Measurements from ENCODE around the gene RBM39. TPM values are rescaled to one million over a fixed set of nuclear protein-coding genes. Genes with fewer than 3 reads are reported as not detected.

Gene RBM39
- total and polyA plus RNA-seq, 2 experiments from 2014 or later = 259 to 413 TPM

DNA sequence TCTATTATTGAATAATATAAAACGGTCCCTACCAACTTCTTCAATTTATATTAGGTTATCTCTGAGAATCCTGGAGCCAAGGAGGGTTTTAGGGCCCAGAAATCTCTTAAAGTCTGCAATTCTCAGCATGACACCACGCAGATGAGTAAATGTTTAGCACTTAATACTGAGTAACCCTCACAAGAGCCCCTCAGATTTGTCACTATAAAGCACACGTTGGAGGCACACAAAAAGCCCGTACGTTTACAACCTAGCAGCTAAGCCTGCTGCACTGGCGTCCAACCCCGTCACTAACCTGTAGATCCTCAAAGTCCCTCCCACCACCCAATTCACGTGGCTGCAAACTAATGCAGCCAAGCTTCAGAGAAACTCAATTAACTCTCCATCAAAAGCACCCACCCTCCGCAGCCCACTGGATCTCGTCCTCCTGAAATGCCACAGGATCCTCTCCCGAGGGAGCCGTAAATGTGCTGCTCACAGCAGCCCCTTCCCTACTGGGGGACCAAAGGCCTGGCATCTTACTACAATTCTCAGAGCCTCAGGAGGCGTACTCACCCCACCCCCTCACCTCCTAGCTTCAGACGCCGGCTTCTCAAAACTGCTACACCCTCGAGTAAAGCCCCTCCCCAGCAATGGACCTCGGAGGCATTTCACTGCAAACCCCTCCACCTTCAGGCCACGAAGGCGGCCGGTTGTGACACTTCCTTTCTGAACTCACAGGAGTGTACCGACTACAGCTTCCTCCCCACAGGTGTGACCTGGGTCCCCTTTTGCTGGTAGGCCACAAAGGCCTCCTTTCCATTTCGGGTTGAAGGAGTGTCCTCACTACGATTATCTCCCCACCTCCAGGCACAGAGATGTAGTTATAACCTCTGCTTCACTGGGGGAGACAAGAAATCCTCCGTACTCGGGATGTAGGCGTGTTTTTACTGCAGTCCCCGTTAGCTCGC, 78.3 kb downstream of the RBM39 start:
- peaks cover 59% of the 10 kb centered on the region for H3K79me2 ChIP-seq (replicated peaks; ENCODE audit: insufficient read depth)
- peaks cover 48% of the 10 kb centered on the region for H4K20me1 ChIP-seq (replicated peaks; ENCODE audit: insufficient read depth)
- ATAC-seq (peak; percentile 59), DNase-seq (ENCODE audit: low spot score) (peak; percentile 75)
- H3K4me3 Mint-ChIP-seq = peak overlapping the region; percentile 98
- TF ChIP-seq JUNB (IDR thresholded peaks at IDR 0.05; ENCODE audit: unreplicated experiment) (no peak), STAT1 (IDR thresholded peaks at IDR 0.05; ENCODE audit: unreplicated experiment) (no peak), EZH2 (IDR thresholded peaks at IDR 0.05; ENCODE audit: low read depth, unreplicated experiment) (no peak), POLR2AphosphoS5 (IDR thresholded peaks at IDR 0.05; ENCODE audit: low read depth) (no peak; the same call in 1 of the 2 replicates), ZNF114 (CRISPR knock-in tag; IDR thresholded peaks at IDR 0.05) (no peak), EZH2phosphoT487 (IDR thresholded peaks at IDR 0.05; ENCODE audit: unreplicated experiment) (no peak), ZNF331 (CRISPR knock-in tag; IDR thresholded peaks at IDR 0.05; ENCODE audit: low read depth) (no peak)
- TF ChIP-seq, protein P1, sequence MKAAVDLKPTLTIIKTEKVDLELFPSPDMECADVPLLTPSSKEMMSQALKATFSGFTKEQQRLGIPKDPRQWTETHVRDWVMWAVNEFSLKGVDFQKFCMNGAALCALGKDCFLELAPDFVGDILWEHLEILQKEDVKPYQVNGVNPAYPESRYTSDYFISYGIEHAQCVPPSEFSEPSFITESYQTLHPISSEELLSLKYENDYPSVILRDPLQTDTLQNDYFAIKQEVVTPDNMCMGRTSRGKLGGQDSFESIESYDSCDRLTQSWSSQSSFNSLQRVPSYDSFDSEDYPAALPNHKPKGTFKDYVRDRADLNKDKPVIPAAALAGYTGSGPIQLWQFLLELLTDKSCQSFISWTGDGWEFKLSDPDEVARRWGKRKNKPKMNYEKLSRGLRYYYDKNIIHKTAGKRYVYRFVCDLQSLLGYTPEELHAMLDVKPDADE (IDR thresholded peaks at IDR 0.05) = no peak
- TF ChIP-seq, protein P2, sequence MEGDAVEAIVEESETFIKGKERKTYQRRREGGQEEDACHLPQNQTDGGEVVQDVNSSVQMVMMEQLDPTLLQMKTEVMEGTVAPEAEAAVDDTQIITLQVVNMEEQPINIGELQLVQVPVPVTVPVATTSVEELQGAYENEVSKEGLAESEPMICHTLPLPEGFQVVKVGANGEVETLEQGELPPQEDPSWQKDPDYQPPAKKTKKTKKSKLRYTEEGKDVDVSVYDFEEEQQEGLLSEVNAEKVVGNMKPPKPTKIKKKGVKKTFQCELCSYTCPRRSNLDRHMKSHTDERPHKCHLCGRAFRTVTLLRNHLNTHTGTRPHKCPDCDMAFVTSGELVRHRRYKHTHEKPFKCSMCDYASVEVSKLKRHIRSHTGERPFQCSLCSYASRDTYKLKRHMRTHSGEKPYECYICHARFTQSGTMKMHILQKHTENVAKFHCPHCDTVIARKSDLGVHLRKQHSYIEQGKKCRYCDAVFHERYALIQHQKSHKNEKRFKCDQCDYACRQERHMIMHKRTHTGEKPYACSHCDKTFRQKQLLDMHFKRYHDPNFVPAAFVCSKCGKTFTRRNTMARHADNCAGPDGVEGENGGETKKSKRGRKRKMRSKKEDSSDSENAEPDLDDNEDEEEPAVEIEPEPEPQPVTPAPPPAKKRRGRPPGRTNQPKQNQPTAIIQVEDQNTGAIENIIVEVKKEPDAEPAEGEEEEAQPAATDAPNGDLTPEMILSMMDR (conservative IDR thresholded peaks at IDR 0.05; ENCODE audit: low read depth in 2 of 2) = no peak
- TF ChIP-seq, protein P3, sequence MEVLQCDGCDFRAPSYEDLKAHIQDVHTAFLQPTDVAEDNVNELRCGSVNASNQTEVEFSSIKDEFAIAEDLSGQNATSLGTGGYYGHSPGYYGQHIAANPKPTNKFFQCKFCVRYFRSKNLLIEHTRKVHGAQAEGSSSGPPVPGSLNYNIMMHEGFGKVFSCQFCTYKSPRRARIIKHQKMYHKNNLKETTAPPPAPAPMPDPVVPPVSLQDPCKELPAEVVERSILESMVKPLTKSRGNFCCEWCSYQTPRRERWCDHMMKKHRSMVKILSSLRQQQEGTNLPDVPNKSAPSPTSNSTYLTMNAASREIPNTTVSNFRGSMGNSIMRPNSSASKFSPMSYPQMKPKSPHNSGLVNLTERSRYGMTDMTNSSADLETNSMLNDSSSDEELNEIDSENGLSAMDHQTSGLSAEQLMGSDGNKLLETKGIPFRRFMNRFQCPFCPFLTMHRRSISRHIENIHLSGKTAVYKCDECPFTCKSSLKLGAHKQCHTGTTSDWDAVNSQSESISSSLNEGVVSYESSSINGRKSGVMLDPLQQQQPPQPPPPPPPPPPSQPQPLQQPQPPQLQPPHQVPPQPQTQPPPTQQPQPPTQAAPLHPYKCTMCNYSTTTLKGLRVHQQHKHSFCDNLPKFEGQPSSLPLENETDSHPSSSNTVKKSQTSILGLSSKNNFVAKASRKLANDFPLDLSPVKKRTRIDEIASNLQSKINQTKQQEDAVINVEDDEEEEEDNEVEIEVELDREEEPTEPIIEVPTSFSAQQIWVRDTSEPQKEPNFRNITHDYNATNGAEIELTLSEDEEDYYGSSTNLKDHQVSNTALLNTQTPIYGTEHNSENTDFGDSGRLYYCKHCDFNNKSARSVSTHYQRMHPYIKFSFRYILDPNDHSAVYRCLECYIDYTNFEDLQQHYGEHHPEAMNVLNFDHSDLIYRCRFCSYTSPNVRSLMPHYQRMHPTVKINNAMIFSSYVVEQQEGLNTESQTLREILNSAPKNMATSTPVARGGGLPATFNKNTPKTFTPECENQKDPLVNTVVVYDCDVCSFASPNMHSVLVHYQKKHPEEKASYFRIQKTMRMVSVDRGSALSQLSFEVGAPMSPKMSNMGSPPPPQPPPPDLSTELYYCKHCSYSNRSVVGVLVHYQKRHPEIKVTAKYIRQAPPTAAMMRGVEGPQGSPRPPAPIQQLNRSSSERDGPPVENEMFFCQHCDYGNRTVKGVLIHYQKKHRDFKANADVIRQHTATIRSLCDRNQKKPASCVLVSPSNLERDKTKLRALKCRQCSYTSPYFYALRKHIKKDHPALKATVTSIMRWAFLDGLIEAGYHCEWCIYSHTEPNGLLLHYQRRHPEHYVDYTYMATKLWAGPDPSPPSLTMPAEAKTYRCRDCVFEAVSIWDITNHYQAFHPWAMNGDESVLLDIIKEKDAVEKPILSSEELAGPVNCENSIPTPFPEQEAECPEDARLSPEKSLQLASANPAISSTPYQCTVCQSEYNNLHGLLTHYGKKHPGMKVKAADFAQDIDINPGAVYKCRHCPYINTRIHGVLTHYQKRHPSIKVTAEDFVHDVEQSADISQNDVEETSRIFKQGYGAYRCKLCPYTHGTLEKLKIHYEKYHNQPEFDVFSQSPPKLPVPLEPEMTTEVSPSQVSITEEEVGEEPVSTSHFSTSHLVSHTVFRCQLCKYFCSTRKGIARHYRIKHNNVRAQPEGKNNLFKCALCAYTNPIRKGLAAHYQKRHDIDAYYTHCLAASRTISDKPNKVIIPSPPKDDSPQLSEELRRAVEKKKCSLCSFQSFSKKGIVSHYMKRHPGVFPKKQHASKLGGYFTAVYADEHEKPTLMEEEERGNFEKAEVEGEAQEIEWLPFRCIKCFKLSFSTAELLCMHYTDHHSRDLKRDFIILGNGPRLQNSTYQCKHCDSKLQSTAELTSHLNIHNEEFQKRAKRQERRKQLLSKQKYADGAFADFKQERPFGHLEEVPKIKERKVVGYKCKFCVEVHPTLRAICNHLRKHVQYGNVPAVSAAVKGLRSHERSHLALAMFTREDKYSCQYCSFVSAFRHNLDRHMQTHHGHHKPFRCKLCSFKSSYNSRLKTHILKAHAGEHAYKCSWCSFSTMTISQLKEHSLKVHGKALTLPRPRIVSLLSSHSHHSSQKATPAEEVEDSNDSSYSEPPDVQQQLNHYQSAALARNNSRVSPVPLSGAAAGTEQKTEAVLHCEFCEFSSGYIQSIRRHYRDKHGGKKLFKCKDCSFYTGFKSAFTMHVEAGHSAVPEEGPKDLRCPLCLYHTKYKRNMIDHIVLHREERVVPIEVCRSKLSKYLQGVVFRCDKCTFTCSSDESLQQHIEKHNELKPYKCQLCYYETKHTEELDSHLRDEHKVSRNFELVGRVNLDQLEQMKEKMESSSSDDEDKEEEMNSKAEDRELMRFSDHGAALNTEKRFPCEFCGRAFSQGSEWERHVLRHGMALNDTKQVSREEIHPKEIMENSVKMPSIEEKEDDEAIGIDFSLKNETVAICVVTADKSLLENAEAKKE (CRISPR knock-in tag; IDR thresholded peaks at IDR 0.05) = no peak
- H3K4me1 ChIP-seq (ENCODE audit: insufficient read depth) = peaks cover 38% of the 10 kb centered on the region
- H3K36me3 Mint-ChIP-seq (ENCODE audit: low read depth) = peaks cover 8% of the 10 kb centered on the region
- no peaks in the 10 kb centered on the region for H3K9me3 Mint-ChIP-seq
- H3K4me1 Mint-ChIP-seq = peaks cover 36% of the 10 kb centered on the region; the same call in 2 of the 3 replicates
- peak overlapping the region; percentile 94 for H3K4me2 ChIP-seq
- H3K9me2 ChIP-seq (ENCODE audit: insufficient read depth) = no peaks in the 10 kb centered on the region
- H3F3A ChIP-seq (replicated peaks; ENCODE audit: low read depth) = no peaks in the 10 kb centered on the region
- H3K27ac ChIP-seq (ENCODE audit: low read depth) = peak overlapping the region; percentile 97
- H3K27me3 Mint-ChIP-seq (ENCODE audit: insufficient read depth, low read depth, poor library complexity) = peaks cover 9% of the 10 kb centered on the region
- H2AFZ ChIP-seq = peak overlapping the region; percentile 48; the same call in 1 of the 2 replicates
- peak overlapping the region; percentile 99 for H3K27ac Mint-ChIP-seq
- H3K27me3 ChIP-seq (ENCODE audit: insufficient read depth) = no peaks in the 10 kb centered on the region
- peak overlapping the region; percentile 95 for H3K4me3 ChIP-seq
- H3K36me3 ChIP-seq (ENCODE audit: insufficient read depth) = no peaks in the 10 kb centered on the region

Measured in GM23338 (cell line).